Measurements from ENCODE around the gene DCTPP1.

DCTPP1 gene

DNA sequence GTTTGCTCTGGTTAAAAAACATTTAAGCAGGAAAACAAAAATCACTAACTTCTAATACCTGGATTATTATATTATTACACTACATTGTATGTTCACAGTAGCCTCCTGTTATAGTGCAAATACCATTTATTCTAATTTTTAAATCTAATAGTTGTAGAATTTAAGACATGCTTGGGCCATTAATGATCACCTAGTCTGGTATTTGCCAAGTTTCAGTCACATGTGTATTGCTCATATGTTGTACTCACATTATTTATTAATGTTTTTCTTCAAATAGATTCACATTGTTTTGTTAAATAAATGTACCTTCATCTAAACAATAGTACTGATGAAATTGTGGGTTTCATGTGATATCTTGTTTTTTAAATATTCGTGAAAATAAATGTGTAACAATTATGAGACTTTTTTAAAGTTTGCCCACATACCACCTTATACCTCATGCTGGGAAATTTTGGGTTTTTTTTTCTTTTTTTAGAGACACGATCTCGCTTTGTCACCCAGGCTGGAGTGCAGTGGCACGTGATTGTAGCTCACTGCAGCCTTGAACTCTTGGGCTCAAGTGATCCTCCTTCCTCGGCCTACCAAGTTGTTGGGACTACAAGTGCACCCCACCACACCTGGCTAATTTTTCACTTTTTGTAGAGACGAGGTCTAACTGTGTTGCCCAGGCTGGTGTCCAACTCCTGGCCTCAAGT lies 16.6 kb downstream of the DCTPP1 start:
- no peak for DNase-seq (ENCODE audit: extremely low read depth, low read depth)
- TF ChIP-seq, protein P1, sequence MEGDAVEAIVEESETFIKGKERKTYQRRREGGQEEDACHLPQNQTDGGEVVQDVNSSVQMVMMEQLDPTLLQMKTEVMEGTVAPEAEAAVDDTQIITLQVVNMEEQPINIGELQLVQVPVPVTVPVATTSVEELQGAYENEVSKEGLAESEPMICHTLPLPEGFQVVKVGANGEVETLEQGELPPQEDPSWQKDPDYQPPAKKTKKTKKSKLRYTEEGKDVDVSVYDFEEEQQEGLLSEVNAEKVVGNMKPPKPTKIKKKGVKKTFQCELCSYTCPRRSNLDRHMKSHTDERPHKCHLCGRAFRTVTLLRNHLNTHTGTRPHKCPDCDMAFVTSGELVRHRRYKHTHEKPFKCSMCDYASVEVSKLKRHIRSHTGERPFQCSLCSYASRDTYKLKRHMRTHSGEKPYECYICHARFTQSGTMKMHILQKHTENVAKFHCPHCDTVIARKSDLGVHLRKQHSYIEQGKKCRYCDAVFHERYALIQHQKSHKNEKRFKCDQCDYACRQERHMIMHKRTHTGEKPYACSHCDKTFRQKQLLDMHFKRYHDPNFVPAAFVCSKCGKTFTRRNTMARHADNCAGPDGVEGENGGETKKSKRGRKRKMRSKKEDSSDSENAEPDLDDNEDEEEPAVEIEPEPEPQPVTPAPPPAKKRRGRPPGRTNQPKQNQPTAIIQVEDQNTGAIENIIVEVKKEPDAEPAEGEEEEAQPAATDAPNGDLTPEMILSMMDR (IDR thresholded peaks at IDR 0.05; ENCODE audit: low read depth, low read length, missing control alignments) = no peak
- H3K4me3 ChIP-seq (replicated peaks; ENCODE audit: low read depth, low read length) = no peak overlapping the region

DNA sequence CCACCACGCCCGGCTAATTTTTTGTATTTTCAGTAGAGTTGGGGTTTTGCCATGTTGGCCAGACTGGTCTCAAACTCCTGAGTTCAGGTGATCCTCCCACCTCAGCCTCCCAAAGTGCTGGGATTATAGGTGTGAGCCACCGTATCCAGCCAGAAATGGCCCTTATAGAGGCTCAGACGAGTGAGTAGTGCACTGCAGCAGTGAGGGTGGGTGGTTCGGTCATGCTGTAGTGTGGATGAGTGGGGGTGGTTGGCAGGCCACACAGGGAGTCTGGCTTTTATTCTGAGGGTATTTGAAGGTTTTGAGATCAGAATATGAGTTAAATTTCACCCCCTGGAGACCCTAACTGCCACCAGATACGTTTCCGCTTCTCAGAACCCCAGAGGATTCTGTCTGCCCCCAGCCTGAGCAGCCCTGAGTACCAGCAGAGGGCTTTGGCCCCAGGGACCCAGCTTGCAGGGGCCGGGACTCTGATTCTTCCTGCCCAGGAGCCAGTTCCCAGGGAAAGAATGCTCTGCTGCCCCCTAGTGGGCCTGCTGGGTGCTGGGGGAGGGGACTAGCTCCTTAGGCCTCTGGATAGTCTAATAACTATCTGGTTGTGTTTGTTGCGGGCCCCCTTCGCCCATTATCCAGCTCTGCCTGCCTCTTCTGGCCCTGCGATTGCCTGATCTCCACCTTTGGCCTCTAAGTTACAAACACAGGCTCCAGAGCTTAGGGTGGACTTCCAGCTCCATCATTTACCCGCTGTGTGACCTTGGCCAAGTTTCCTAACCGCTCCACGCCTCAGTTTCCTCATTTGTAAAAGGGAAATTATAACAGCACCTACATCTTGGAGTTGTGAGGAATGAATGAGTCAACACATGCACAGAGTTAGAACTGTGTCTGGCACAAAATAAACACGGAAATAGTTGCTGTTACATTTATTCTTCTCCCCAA lies 20.4 kb downstream of the DCTPP1 start:
- DNase-seq (ENCODE audit: extremely low read depth, low read depth) = no peak
- peak overlapping the region; percentile 20 for H3K4me3 ChIP-seq (replicated peaks; ENCODE audit: low read depth, low read length)
- TF ChIP-seq, protein P1 (IDR thresholded peaks at IDR 0.05; ENCODE audit: low read depth, low read length, missing control alignments) = peak; percentile 97

DNA sequence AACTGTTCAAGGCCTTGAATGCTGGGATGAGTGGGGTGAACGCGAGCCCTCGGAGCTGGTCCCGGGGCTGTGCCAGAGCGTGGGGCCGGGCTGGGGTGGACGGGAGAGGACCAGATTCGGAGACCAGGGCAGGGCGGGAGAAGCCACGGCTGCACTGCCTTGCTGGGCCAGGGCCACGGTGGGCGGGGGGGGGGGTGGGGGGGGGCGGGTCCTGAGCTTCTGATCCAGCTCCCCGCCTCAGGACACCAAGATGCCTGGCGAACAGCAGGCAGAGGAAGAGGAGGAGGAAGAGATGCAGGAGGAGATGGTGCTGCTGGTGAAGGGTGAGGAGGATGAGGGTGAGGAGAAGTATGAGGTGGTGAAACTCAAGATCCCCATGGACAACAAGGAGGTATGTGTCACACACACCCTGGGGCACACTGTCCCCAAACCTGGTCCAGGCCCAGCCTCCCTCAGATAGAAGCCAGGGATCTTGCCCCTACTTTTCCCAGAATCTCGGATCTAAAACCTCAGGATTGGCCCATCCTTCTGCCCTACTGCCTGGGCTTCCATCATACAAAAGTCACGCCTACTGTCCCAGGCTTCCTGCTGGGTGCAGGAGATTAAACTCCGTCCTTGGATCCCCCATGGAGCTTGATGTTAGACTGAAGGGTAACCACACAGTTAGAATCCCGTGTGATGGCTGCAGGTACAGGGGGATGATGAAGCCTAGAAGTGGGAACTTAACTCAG lies 21.9 kb downstream of the DCTPP1 start:
- H3K4me3 ChIP-seq (replicated peaks; ENCODE audit: low read depth, low read length) = peak overlapping the region; percentile 76
- TF ChIP-seq, protein P1 (IDR thresholded peaks at IDR 0.05; ENCODE audit: low read depth, low read length, missing control alignments) = no peak
- no peak for DNase-seq (ENCODE audit: extremely low read depth, low read depth)

DNA sequence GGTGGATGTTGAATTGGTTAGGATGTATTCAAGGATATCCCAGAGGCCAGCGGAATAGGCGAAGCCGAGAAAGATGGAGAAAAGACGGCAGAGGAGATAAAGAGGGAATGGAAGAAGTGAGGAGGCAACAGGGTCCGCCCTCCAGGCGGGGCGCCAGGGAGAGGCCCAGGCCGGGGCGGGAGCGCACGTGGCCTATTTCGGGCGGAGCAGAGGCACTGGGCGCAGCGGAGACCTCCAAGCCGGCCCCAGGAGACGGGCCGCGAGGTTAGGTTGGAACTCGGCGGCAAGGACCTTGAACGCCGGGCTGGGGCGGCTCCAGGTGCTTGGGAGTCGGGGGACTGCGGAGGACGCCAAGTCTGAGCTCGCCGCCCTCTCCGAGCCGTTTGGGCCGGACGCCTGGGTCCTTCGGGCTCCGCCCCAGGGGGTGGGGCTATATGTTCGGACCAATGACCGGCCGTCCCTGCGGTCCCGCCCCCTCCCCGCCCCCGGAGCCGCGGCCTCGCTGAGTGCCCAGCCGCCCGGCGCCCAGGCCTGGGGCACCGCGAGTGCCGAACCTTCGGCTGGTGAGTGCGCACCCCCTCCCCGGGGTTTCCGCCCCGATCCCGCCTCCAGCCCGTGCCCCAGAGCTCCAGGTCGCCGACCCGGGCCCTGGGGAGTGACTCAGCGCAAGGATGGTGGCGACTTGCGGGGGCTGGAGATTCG lies 22.6 kb downstream of the DCTPP1 start, which contains the start of gene ZNF771:
Gene ZNF771, plus strand, starts transcription at position 505 of the 702 bp plus-strand sequence. CDS start 448 bp downstream, outside the sequence.
- H3K4me3 ChIP-seq (replicated peaks; ENCODE audit: low read depth, low read length) = peak within 1 kb of the TSS; percentile 76
- no peak for DNase-seq (ENCODE audit: extremely low read depth, low read depth)
- TF ChIP-seq, protein P1 (IDR thresholded peaks at IDR 0.05; ENCODE audit: low read depth, low read length, missing control alignments) = no peak

DNA sequence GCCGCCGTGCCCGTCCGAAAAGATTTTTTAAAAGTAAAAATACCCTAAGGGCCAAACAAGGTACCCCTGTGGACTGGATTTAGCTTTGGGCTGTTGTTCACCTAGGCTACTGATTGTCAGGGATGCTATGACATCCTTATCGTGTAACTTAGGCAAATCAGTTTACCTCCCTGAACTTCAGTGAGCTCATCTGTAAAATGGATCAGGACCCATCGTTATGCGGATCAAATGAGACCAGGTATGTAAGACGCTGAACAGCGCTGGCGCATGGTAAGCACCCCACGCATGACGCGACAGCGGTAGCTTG lies 23.1 kb downstream of the DCTPP1 start:
- peak overlapping the region; percentile 76 for H3K4me3 ChIP-seq (replicated peaks; ENCODE audit: low read depth, low read length)
- DNase-seq (ENCODE audit: extremely low read depth, low read depth) = no peak
- TF ChIP-seq, protein P1 (IDR thresholded peaks at IDR 0.05; ENCODE audit: low read depth, low read length, missing control alignments) = no peak

All from HFF-Myc (cell line).